Hepatocyte (in vitro differentiated cells): ENCODE data around the gene GAS2. TPM values are rescaled to one million over a fixed set of nuclear protein-coding genes. Genes with fewer than 3 reads are reported as not detected.

ENCODE experiments used
- DNase-seq: peaks from one replicate; pipeline ENCODE4 v3.0.0-alpha.2; 2016; ENCODE audit warnings: low spot score
- H2AFZ ChIP-seq: fragments of 200-600 bp; sonication (generic); 2 replicates; pipeline ENCODE4 v1.6.0; 2016; ENCODE audit warnings: antibody characterized with exemption, mild to moderate bottlenecking
- H3K27ac ChIP-seq: fragments of 200-600 bp; sonication (generic); 2 replicates; pipeline ENCODE4 v1.5.1; 2016; ENCODE audit warnings: mild to moderate bottlenecking
- H3K27me3 ChIP-seq: fragments of 200-600 bp; sonication (generic); 2 replicates; pipeline ENCODE4 v1.6.1; 2016
- H3K36me3 ChIP-seq: fragments of 200-600 bp; sonication (generic); replicated peaks from 2 replicates; pipeline ENCODE4 v1.5.1; 2016; ENCODE audit warnings: low read depth; ENCODE audit not compliant: insufficient read depth
- H3K4me1 ChIP-seq: fragments of 200-600 bp; sonication (generic); 2 replicates; pipeline ENCODE4 v1.5.1; 2016; ENCODE audit warnings: mild to moderate bottlenecking, moderate library complexity; ENCODE audit not compliant: insufficient read depth
- H3K4me2 ChIP-seq: fragments of 200-600 bp; sonication (generic); 2 replicates; pipeline ENCODE4 v1.6.0; 2016
- H3K4me3 ChIP-seq: fragments of 200-600 bp; sonication (generic); 2 replicates; pipeline ENCODE4 v1.5.1; 2016; ENCODE audit warnings: mild to moderate bottlenecking
- H3K79me2 ChIP-seq: fragments of 200-600 bp; sonication (generic); 2 replicates; pipeline ENCODE4 v1.6.0; 2017; ENCODE audit warnings: mild to moderate bottlenecking
- H3K9me2 ChIP-seq: fragments of 200-600 bp; sonication (generic); replicated peaks from 2 replicates; pipeline ENCODE4 v1.6.0; 2017; ENCODE audit warnings: mild to moderate bottlenecking; ENCODE audit not compliant: insufficient read depth
- H3K9me3 ChIP-seq: fragments of 200-600 bp; sonication (generic); 2 replicates; pipeline ENCODE4 v1.5.1; 2016; ENCODE audit warnings: low read depth, mild to moderate bottlenecking
- H4K20me1 ChIP-seq: fragments of 200-600 bp; sonication (generic); 2 replicates; pipeline ENCODE4 v1.6.0; 2016; ENCODE audit warnings: mild to moderate bottlenecking; ENCODE audit not compliant: insufficient read depth, poor library complexity, severe bottlenecking
- CTCF ChIP-seq: fragments of 200-600 bp; sonication (generic); IDR thresholded peaks from 2 replicates; pipeline ENCODE4 v1.5.1; 2016; ENCODE audit warnings: antibody characterized with exemption, mild to moderate bottlenecking; ENCODE audit not compliant: poor library complexity
- EZH2 ChIP-seq: fragments of 200-600 bp; sonication (generic); IDR thresholded peaks from 2 replicates; pipeline ENCODE4 v1.6.1; 2016; ENCODE audit warnings: antibody characterized with exemption, mild to moderate bottlenecking, borderline replicate concordance
- EZH2phosphoT487 ChIP-seq: fragments of 200-600 bp; sonication (generic); IDR thresholded peaks from one replicate; pipeline ENCODE4 v1.6.1; 2018; ENCODE audit warnings: antibody characterized with exemption, mild to moderate bottlenecking, low read depth, moderate library complexity; ENCODE audit not compliant: unreplicated experiment, severe bottlenecking
- WGBS: methylation state at CpG from one replicate; pipeline ENCODE4 v1.1.6; 2016; ENCODE audit warnings: low lambda C conversion rate; ENCODE audit errors: missing lambda C conversion rate; 5-methylcytosine and 5-hydroxymethylcytosine counted together
- polyA plus RNA-seq: library from polyadenylated mRNA; unstranded; fragments of >200 nt; fragmentation: Nextera tagmentation; extraction: Ambion mirVana; gene quantifications from 2 replicates; pipeline ENCODE4 v1.2.1, GENCODE V29; 2016
- total RNA-seq: library from RNA; depleted of rRNA; stranded (reverse); fragments of >200 nt; gene quantifications from 2 replicates; pipeline ENCODE4 v1.2.3, GENCODE V29; 2014

The GAS2 gene
- total and polyA plus RNA-seq, 2 experiments from 2014 or later = 13.3 to 37.0 TPM

GRCh38 chr11:22798901-22799300, 132.5 kb downstream of the GAS2 start:
- no peaks in the 10 kb centered on the region for H3K9me3 ChIP-seq
- no peak overlapping the region for H3K4me2 ChIP-seq
- H2AFZ ChIP-seq = no peak overlapping the region
- H3K79me2 ChIP-seq = no peaks in the 10 kb centered on the region
- no peak overlapping the region for H3K4me3 ChIP-seq
- no peak overlapping the region for H3K27ac ChIP-seq
- no peaks in the 10 kb centered on the region for H3K36me3 ChIP-seq
- H3K4me1 ChIP-seq = no peaks in the 10 kb centered on the region
- no peak for DNase-seq
- H4K20me1 ChIP-seq = no peaks in the 10 kb centered on the region
- no peaks in the 10 kb centered on the region for H3K27me3 ChIP-seq
- TF ChIP-seq EZH2phosphoT487 = no peak
- TF ChIP-seq EZH2 = no peak
- TF ChIP-seq CTCF = no peak
- H3K9me2 ChIP-seq = no peaks in the 10 kb centered on the region
- 76% methylated on average over 1 of the region's 1 CpG for WGBS

GRCh38 chr11:22800482-22800881, 134.1 kb downstream of the GAS2 start:
- WGBS = 73% methylated on average over 5 of the region's 5 CpGs
- no peak overlapping the region for H3K4me3 ChIP-seq
- DNase-seq = no peak
- no peaks in the 10 kb centered on the region for H3K9me3 ChIP-seq
- no peaks in the 10 kb centered on the region for H3K4me1 ChIP-seq
- H3K79me2 ChIP-seq = no peaks in the 10 kb centered on the region
- no peak overlapping the region for H3K4me2 ChIP-seq
- H4K20me1 ChIP-seq = no peaks in the 10 kb centered on the region
- H3K27me3 ChIP-seq = no peaks in the 10 kb centered on the region
- no peaks in the 10 kb centered on the region for H3K36me3 ChIP-seq
- no peak overlapping the region for H3K27ac ChIP-seq
- H3K9me2 ChIP-seq = no peaks in the 10 kb centered on the region
- TF ChIP-seq EZH2 (no peak), EZH2phosphoT487 (no peak), CTCF (no peak)
- no peak overlapping the region for H2AFZ ChIP-seq

GRCh38 chr11:22802861-22803260, 136.4 kb downstream of the GAS2 start:
- Histone ChIP-seq H2AFZ (no peak overlapping the region), H3K27me3 (no peaks in the 10 kb centered on the region), H3K4me3 (no peak overlapping the region), H4K20me1 (no peaks in the 10 kb centered on the region), H3K4me2 (no peak overlapping the region), H3K79me2 (no peaks in the 10 kb centered on the region), H3K27ac (no peak overlapping the region), H3K9me3 (no peaks in the 10 kb centered on the region), H3K9me2 (no peaks in the 10 kb centered on the region), H3K36me3 (no peaks in the 10 kb centered on the region), H3K4me1 (no peaks in the 10 kb centered on the region)
- TF ChIP-seq CTCF (no peak), EZH2 (no peak), EZH2phosphoT487 (no peak)
- DNase-seq = no peak
- WGBS = 73% methylated on average over 4 of the region's 4 CpGs

- H3K9me2 ChIP-seq = no peaks in the 10 kb centered on the region
- no peaks in the 10 kb centered on the region for H3K79me2 ChIP-seq
- WGBS = 80% methylated on average over 2 of the region's 2 CpGs
- TF ChIP-seq CTCF = no peak
- no peak overlapping the region for H2AFZ ChIP-seq
- H3K4me1 ChIP-seq = no peaks in the 10 kb centered on the region
- H3K4me3 ChIP-seq = no peak overlapping the region
- H3K36me3 ChIP-seq = no peaks in the 10 kb centered on the region
- no peaks in the 10 kb centered on the region for H3K27me3 ChIP-seq
- no peak overlapping the region for H3K4me2 ChIP-seq
- no peak for DNase-seq
- no peak overlapping the region for H3K27ac ChIP-seq
- no peaks in the 10 kb centered on the region for H3K9me3 ChIP-seq
- no peaks in the 10 kb centered on the region for H4K20me1 ChIP-seq
These were observed 141.0 kb downstream of the GAS2 start for GRCh38 chr11:22807391-22807790.
